Panc1 (cell line): ENCODE data around the gene KANSL2. TPM values are rescaled to one million over a fixed set of nuclear protein-coding genes. Genes with fewer than 3 reads are reported as not detected.

Experiments
- ATAC-seq: fragments of 200-7000 bp; cut with Tn5 transposase; 2 replicates; pipeline ENCODE4 v1.9.1; 2020; ENCODE audit warnings: mild to moderate bottlenecking, moderate library complexity
- BruUV-seq: library from RNA; stranded (reverse); fragments of 400-500 nt; replicated peaks from 2 replicates; lab custom pipeline; 2021; lab: Mats Ljungman, UMichigan
- CTCF ChIA-PET: fragments of 300-600 bp; sonication (Branson Sonifier 250); formaldehyde crosslinking; loops from one replicate; lab custom pipeline; 2022; ENCODE audit warnings: antibody characterized with exemption; lab: Charles Lee
- POLR2A ChIA-PET: fragments of 300-600 bp; sonication (Branson Sonifier 250); formaldehyde crosslinking; loops from one replicate; lab custom pipeline; 2022; ENCODE audit warnings: antibody characterized with exemption; lab: Charles Lee
- DNase-seq: peaks from one replicate; pipeline ENCODE4 v3.0.0-alpha.2; 2010; ENCODE audit warnings: low read depth, low spot score
- H3K27ac ChIP-seq: 2 replicates; pipeline ENCODE4 v1.5.1; 2011; ENCODE audit warnings: mild to moderate bottlenecking, low read length, inconsistent platforms
- H3K27me3 ChIP-seq: fragments of 200-500 bp; sonication (Bioruptor generic); 2 replicates; pipeline ENCODE4 v1.6.0; 2014; ENCODE audit warnings: low read length, inconsistent platforms; ENCODE audit not compliant: control insufficient read depth, insufficient read depth
- H3K36me3 ChIP-seq: fragments of 200-500 bp; sonication (Bioruptor generic); 2 replicates; pipeline ENCODE4 v1.5.1; 2014; ENCODE audit warnings: inconsistent platforms, mild to moderate bottlenecking, low read length, moderate library complexity; ENCODE audit not compliant: control insufficient read depth, insufficient read depth
- H3K4me1 ChIP-seq: 2 replicates; pipeline ENCODE4 v1.5.1; 2011; ENCODE audit warnings: inconsistent platforms, mild to moderate bottlenecking, low read length, moderate library complexity; ENCODE audit not compliant: control insufficient read depth, insufficient read depth
- H3K4me3 ChIP-seq, 2 experiments: 2 replicates each; pipeline ENCODE4 v1.5.1; 2011 to 2012; ENCODE audit warnings: low read depth in 2 of 2, low read length in 2 of 2, mild to moderate bottlenecking in 2 of 2, inconsistent platforms in 1 of 2, moderate library complexity in 1 of 2
- H3K9me3 ChIP-seq: fragments of 200-500 bp; sonication (Bioruptor generic); 2 replicates; pipeline ENCODE4 v1.5.1; 2014; ENCODE audit warnings: low read depth, mild to moderate bottlenecking, inconsistent platforms, low read length, moderate library complexity; ENCODE audit not compliant: control insufficient read depth, insufficient read depth
- CTCF ChIP-seq: fragments of 450-650 bp; IDR thresholded peaks from 2 replicates; pipeline ENCODE4 v1.5.1; 2017; ENCODE audit warnings: mild to moderate bottlenecking
- POLR2AphosphoS5 ChIP-seq: IDR thresholded peaks from 2 replicates; pipeline ENCODE4 v1.6.1; 2012; ENCODE audit warnings: mild to moderate bottlenecking, low read depth, low read length, moderate library complexity
- SIN3A ChIP-seq: IDR thresholded peaks from 2 replicates; pipeline ENCODE4 v1.6.1; 2012; ENCODE audit warnings: low read depth, mild to moderate bottlenecking, low read length, moderate library complexity, borderline replicate concordance; ENCODE audit not compliant: insufficient read depth
- TCF7L2 ChIP-seq: IDR thresholded peaks from 2 replicates; pipeline ENCODE4 v1.6.1; 2011; ENCODE audit warnings: mild to moderate bottlenecking, low read depth, low read length, inconsistent platforms
- in situ Hi-C: cut with HindIII; loops from 2 replicates; pipeline ENCODE4 v1.10.0; 2016; ENCODE audit warnings: low sequenced_read_pairs, low pct_unique_long_range_greater_than_20kb
- intact Hi-C: fragments of 100-400 bp; cut with micrococcal nuclease; formaldehyde crosslinking; loops from one replicate; pipeline ENCODE4 v1.10.0; 2022; ENCODE audit not compliant: unreplicated experiment
- total RNA-seq: library from RNA; stranded (reverse); gene quantifications from one replicate; pipeline ENCODE4 v1.2.1, GENCODE V29; 2021; ENCODE audit not compliant: unreplicated experiment
- TF ChIP-seq, protein P1 (sequence below), 2 experiments: IDR thresholded peaks; 2 replicates each; pipeline ENCODE4 v1.6.1; 2011 to 2012; ENCODE audit warnings: low read depth in 2 of 2, control low read depth in 1 of 2, low read length in 1 of 2, mild to moderate bottlenecking in 1 of 2, moderate library complexity in 1 of 2; ENCODE audit not compliant: insufficient read depth in 1 of 2

KANSL2 gene
- total RNA-seq, 1 experiment from 2014 or later: 36.9 TPM

- DNase-seq (no peak), ATAC-seq (no peak)
- BruUV-seq: TSS peak; percentile 5
- intact Hi-C loops: no loop called here
- no peak overlapping the region for H3K4me3 ChIP-seq
- in situ Hi-C loops: no loop called here
- ChIA-PET POLR2A (interaction anchor here (0.7 kb wide), 1 partner anchor 17 kb away, joined by 12 read pairs; no protein-coding TSS in a partner anchor), CTCF (no interaction called here)
- H3K4me1 ChIP-seq: no peaks in the 10 kb centered on the region
- no peaks in the 10 kb centered on the region for H3K9me3 ChIP-seq
- H3K36me3 ChIP-seq: peaks cover 35% of the 10 kb centered on the region; the same call in 1 of the 2 replicates
- TF ChIP-seq TCF7L2 (no peak), POLR2AphosphoS5 (no peak), SIN3A (no peak), CTCF (no peak)
- TF ChIP-seq, protein P1, sequence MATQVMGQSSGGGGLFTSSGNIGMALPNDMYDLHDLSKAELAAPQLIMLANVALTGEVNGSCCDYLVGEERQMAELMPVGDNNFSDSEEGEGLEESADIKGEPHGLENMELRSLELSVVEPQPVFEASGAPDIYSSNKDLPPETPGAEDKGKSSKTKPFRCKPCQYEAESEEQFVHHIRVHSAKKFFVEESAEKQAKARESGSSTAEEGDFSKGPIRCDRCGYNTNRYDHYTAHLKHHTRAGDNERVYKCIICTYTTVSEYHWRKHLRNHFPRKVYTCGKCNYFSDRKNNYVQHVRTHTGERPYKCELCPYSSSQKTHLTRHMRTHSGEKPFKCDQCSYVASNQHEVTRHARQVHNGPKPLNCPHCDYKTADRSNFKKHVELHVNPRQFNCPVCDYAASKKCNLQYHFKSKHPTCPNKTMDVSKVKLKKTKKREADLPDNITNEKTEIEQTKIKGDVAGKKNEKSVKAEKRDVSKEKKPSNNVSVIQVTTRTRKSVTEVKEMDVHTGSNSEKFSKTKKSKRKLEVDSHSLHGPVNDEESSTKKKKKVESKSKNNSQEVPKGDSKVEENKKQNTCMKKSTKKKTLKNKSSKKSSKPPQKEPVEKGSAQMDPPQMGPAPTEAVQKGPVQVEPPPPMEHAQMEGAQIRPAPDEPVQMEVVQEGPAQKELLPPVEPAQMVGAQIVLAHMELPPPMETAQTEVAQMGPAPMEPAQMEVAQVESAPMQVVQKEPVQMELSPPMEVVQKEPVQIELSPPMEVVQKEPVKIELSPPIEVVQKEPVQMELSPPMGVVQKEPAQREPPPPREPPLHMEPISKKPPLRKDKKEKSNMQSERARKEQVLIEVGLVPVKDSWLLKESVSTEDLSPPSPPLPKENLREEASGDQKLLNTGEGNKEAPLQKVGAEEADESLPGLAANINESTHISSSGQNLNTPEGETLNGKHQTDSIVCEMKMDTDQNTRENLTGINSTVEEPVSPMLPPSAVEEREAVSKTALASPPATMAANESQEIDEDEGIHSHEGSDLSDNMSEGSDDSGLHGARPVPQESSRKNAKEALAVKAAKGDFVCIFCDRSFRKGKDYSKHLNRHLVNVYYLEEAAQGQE (IDR thresholded peaks at IDR 0.05; ENCODE audit: insufficient read depth in 1 of 2, low read depth in 2 of 2, low read length in 1 of 2): no peak
- H3K27ac ChIP-seq: no peak overlapping the region
- H3K27me3 ChIP-seq: no peaks in the 10 kb centered on the region
Measured at GRCh38 chr12:48695859-48696258, 13.8 kb upstream of the KANSL2 start.

GRCh38 chr12:48694038-48694437 lies 12.0 kb upstream of the KANSL2 start:
- Histone ChIP-seq H3K27ac (no peak overlapping the region), H3K27me3 (no peaks in the 10 kb centered on the region), H3K4me1 (no peaks in the 10 kb centered on the region), H3K4me3 (no peak overlapping the region), H3K9me3 (no peaks in the 10 kb centered on the region), H3K36me3 (peaks cover 43% of the 10 kb centered on the region; the same call in 1 of the 2 replicates)
- ATAC-seq (no peak), DNase-seq (no peak)
- ChIA-PET CTCF (interaction anchor here (0.6 kb wide), 1 partner anchor 51 kb away, joined by 3 read pairs; no protein-coding TSS in a partner anchor), POLR2A (no interaction called here)
- BruUV-seq: no TSS peak
- intact Hi-C loops: no loop called here
- TF ChIP-seq CTCF (no peak), SIN3A (no peak), TCF7L2 (no peak), POLR2AphosphoS5 (no peak)
- TF ChIP-seq, protein P1 (IDR thresholded peaks at IDR 0.05; ENCODE audit: insufficient read depth in 1 of 2, low read depth in 2 of 2, low read length in 1 of 2): no peak
- in situ Hi-C loops: no loop called here
